ENCODE data around the gene TMEM98.
"Not testable (repeated sequence)": the region's sequence is repeated elsewhere in the genome, so short reads cannot be mapped to it uniquely, and the experiment has no call there.

The TMEM98 gene

DNA sequence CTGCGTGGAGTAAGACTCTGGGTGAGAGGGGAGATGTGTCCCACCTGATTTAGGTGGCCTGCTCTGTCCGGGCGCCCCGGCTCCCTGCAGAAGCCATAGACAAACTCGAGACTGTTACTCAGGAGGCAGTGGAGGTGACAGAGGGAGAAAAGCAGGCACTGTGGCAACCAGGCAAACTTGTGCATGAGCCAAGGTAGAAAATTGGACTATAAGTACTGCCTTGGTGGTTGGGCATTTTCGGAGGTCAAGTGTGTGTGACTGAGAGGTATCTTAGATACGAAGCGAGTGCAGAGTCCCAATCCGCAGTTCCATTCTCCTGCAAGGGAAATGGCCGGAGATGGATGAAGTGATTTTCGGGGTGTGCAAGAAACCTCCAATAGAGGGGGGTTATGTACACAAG lies 36.6 kb downstream of the TMEM98 start:
- Histone ChIP-seq H3K9me3 (ENCODE audit: insufficient read depth, low read depth, low read length) (no peaks in the 10 kb centered on the region), H3K36me3 (ENCODE audit: control insufficient read depth in 1 of 2, insufficient read depth in 2 of 2, low read length in 2 of 2) (no peaks in the 10 kb centered on the region), H2BK120ac (ENCODE audit: insufficient read depth, low read length, poor library complexity) (no peak overlapping the region), H3K79me2 (ENCODE audit: control insufficient read depth, insufficient read depth, low read length, poor library complexity) (no peaks in the 10 kb centered on the region), H3K79me1 (ENCODE audit: low read length) (no peaks in the 10 kb centered on the region), H4K91ac (ENCODE audit: low read depth, low read length) (no peak overlapping the region), H3K14ac (ENCODE audit: low read length) (no peak overlapping the region), H2AFZ (ENCODE audit: insufficient read depth, low read length, poor library complexity) (no peak overlapping the region), H4K12ac (ENCODE audit: low read depth, low read length) (no peak overlapping the region), H2BK5ac (ENCODE audit: low read depth, low read length, poor library complexity) (no peak overlapping the region), H3K4me1 (ENCODE audit: control insufficient read depth in 1 of 2, insufficient read depth in 2 of 2, low read length in 2 of 2) (no peaks in the 10 kb centered on the region), H3K9ac (ENCODE audit: low read length) (no peak overlapping the region), H3K23ac (ENCODE audit: low read length) (no peak overlapping the region), H3K4ac (ENCODE audit: low read depth, low read length) (no peak overlapping the region), H3K27ac (ENCODE audit: low read depth, low read length) (no peak overlapping the region), H3K4me2 (ENCODE audit: low read length) (no peak overlapping the region), H3K4me3 (ENCODE audit: low read depth, low read length) (no peak overlapping the region), H2AK5ac (ENCODE audit: low read length) (no peak overlapping the region), H3K27me3 (ENCODE audit: insufficient read depth, low read length) (no peaks in the 10 kb centered on the region), H3K18ac (ENCODE audit: low read length) (no peak overlapping the region), H4K8ac (ENCODE audit: low read depth, low read length) (no peak overlapping the region), H2BK12ac (ENCODE audit: low read length) (no peak overlapping the region)
- DNase-seq = no peak
- no CpG with 5 or more reads among the region's 11 CpGs for whole genome bisulfite sequencing (ENCODE audit: extremely low coverage, insufficient coverage, insufficient read length)

DNA sequence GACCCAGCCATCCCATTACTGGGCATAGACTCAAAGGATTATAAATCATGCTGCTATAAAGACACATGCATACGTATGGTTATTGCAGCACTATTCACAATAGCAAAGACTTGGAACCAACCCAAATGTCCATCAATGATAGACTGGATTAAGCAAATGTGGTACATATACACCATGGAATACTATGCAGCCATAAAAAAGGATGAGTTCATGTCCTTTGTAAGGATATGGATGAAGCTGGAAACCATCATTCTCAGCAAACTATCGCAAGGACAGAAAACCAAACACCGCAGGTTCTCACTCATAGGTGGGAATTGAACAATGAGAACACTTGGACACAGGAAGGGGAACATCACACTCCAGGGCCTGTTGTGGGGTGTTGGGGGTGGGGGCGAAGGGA lies 41.3 kb downstream of the TMEM98 start:
- H4K8ac ChIP-seq (ENCODE audit: low read depth, low read length); H3K27me3 ChIP-seq (ENCODE audit: insufficient read depth, low read length); H3K14ac ChIP-seq (ENCODE audit: low read length); H2BK120ac ChIP-seq (ENCODE audit: insufficient read depth, low read length, poor library complexity); H3K4me2 ChIP-seq (ENCODE audit: low read length); H3K18ac ChIP-seq (ENCODE audit: low read length); H4K91ac ChIP-seq (ENCODE audit: low read depth, low read length); H2AK5ac ChIP-seq (ENCODE audit: low read length); H3K9ac ChIP-seq (ENCODE audit: low read length); H3K27ac ChIP-seq (ENCODE audit: low read depth, low read length); H3K4ac ChIP-seq (ENCODE audit: low read depth, low read length); H2BK5ac ChIP-seq (ENCODE audit: low read depth, low read length, poor library complexity); H3K23ac ChIP-seq (ENCODE audit: low read length); H4K12ac ChIP-seq (ENCODE audit: low read depth, low read length); H2BK12ac ChIP-seq (ENCODE audit: low read length); H3K79me1 ChIP-seq (ENCODE audit: low read length); H3K4me1 ChIP-seq (ENCODE audit: control insufficient read depth in 1 of 2, insufficient read depth in 2 of 2, low read length in 2 of 2); H2AFZ ChIP-seq (ENCODE audit: insufficient read depth, low read length, poor library complexity); H3K9me3 ChIP-seq (ENCODE audit: insufficient read depth, low read depth, low read length); DNase-seq; H3K36me3 ChIP-seq (ENCODE audit: control insufficient read depth in 1 of 2, insufficient read depth in 2 of 2, low read length in 2 of 2); H3K4me3 ChIP-seq (ENCODE audit: low read depth, low read length); H3K79me2 ChIP-seq (ENCODE audit: control insufficient read depth, insufficient read depth, low read length, poor library complexity): not testable (repeated sequence)
- no CpG with 5 or more reads among the region's 4 CpGs for WGBS (ENCODE audit: extremely low coverage, insufficient coverage, insufficient read length)

DNA sequence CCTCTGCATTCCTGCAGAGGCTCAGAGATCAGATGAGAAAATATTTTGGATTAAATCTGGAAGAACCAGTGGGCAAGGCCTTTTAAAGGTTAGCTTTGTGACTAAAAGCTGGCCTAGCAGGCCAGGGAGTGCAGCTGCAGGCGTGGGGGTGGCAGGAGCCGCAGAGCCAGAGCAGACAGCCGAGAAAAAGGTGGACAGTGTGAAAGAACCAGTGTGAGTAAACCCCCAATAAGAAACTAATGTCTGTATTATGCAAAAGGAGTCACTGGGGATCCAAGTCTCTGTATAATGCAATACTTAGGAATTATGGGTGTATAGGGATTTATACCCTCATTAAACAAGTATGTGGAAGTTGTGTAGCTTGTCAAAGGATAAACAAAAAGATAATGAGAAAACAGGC lies 42.3 kb downstream of the TMEM98 start:
- H3K27me3 ChIP-seq (ENCODE audit: insufficient read depth, low read length) = no peaks in the 10 kb centered on the region
- H3K18ac ChIP-seq (ENCODE audit: low read length) = no peak overlapping the region
- H2BK12ac ChIP-seq (ENCODE audit: low read length) = no peak overlapping the region
- no peaks in the 10 kb centered on the region for H3K79me1 ChIP-seq (ENCODE audit: low read length)
- no peak overlapping the region for H3K9ac ChIP-seq (ENCODE audit: low read length)
- DNase-seq = peak; percentile 54 to 76
- H3K36me3 ChIP-seq (ENCODE audit: control insufficient read depth in 1 of 2, insufficient read depth in 2 of 2, low read length in 2 of 2) = no peaks in the 10 kb centered on the region
- no peak overlapping the region for H3K27ac ChIP-seq (ENCODE audit: low read depth, low read length)
- no peaks in the 10 kb centered on the region for H3K4me1 ChIP-seq (ENCODE audit: control insufficient read depth in 1 of 2, insufficient read depth in 2 of 2, low read length in 2 of 2)
- no CpG with 5 or more reads among the region's 3 CpGs for WGBS (ENCODE audit: extremely low coverage, insufficient coverage, insufficient read length)
- H3K4me3 ChIP-seq (ENCODE audit: low read depth, low read length) = no peak overlapping the region
- H2AFZ ChIP-seq (ENCODE audit: insufficient read depth, low read length, poor library complexity) = no peak overlapping the region
- no peak overlapping the region for H4K12ac ChIP-seq (ENCODE audit: low read depth, low read length)
- H3K23ac ChIP-seq (ENCODE audit: low read length) = no peak overlapping the region
- H3K4ac ChIP-seq (ENCODE audit: low read depth, low read length) = no peak overlapping the region
- no peak overlapping the region for H2BK120ac ChIP-seq (ENCODE audit: insufficient read depth, low read length, poor library complexity)
- H2BK5ac ChIP-seq (ENCODE audit: low read depth, low read length, poor library complexity) = no peak overlapping the region
- no peak overlapping the region for H2AK5ac ChIP-seq (ENCODE audit: low read length)
- H4K8ac ChIP-seq (ENCODE audit: low read depth, low read length) = no peak overlapping the region
- no peaks in the 10 kb centered on the region for H3K9me3 ChIP-seq (ENCODE audit: insufficient read depth, low read depth, low read length)
- no peaks in the 10 kb centered on the region for H3K79me2 ChIP-seq (ENCODE audit: control insufficient read depth, insufficient read depth, low read length, poor library complexity)
- H3K14ac ChIP-seq (ENCODE audit: low read length) = no peak overlapping the region
- no peak overlapping the region for H3K4me2 ChIP-seq (ENCODE audit: low read length)
- H4K91ac ChIP-seq (ENCODE audit: low read depth, low read length) = no peak overlapping the region

DNA sequence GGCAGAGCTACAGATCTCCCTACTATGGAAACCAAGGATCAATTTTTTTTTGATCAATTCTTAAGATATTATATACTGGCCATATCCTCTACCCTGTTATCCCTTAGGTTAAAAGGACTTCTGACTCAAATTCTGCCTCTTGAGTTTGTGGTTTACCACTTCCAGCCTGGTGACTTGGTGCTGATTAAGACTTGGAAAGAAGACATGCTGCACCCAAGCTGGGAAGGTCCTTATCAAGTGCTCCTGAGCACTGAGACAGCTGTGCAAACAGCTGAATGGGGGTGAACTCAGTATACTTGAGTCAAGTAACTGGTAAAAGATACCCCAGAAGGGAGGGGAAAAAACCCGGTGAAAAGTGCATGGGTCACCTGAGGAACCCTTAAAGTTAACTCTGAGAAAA lies 43.2 kb downstream of the TMEM98 start:
- H3K4ac ChIP-seq (ENCODE audit: low read depth, low read length) = no peak overlapping the region
- no peak overlapping the region for H3K27ac ChIP-seq (ENCODE audit: low read depth, low read length)
- no peaks in the 10 kb centered on the region for H3K9me3 ChIP-seq (ENCODE audit: insufficient read depth, low read depth, low read length)
- H4K91ac ChIP-seq (ENCODE audit: low read depth, low read length) = no peak overlapping the region
- H3K27me3 ChIP-seq (ENCODE audit: insufficient read depth, low read length) = no peaks in the 10 kb centered on the region
- H3K4me1 ChIP-seq (ENCODE audit: control insufficient read depth in 1 of 2, insufficient read depth in 2 of 2, low read length in 2 of 2) = no peaks in the 10 kb centered on the region
- no peak overlapping the region for H3K18ac ChIP-seq (ENCODE audit: low read length)
- no peak overlapping the region for H4K8ac ChIP-seq (ENCODE audit: low read depth, low read length)
- DNase-seq = no peak
- H4K12ac ChIP-seq (ENCODE audit: low read depth, low read length) = no peak overlapping the region
- no peak overlapping the region for H2AFZ ChIP-seq (ENCODE audit: insufficient read depth, low read length, poor library complexity)
- no peaks in the 10 kb centered on the region for H3K36me3 ChIP-seq (ENCODE audit: control insufficient read depth in 1 of 2, insufficient read depth in 2 of 2, low read length in 2 of 2)
- no CpG with 5 or more reads among the region's 1 CpG for WGBS (ENCODE audit: extremely low coverage, insufficient coverage, insufficient read length)
- H3K23ac ChIP-seq (ENCODE audit: low read length) = no peak overlapping the region
- no peak overlapping the region for H2AK5ac ChIP-seq (ENCODE audit: low read length)
- H3K79me1 ChIP-seq (ENCODE audit: low read length) = no peaks in the 10 kb centered on the region
- no peak overlapping the region for H3K14ac ChIP-seq (ENCODE audit: low read length)
- no peaks in the 10 kb centered on the region for H3K79me2 ChIP-seq (ENCODE audit: control insufficient read depth, insufficient read depth, low read length, poor library complexity)
- H2BK120ac ChIP-seq (ENCODE audit: insufficient read depth, low read length, poor library complexity) = no peak overlapping the region
- no peak overlapping the region for H3K9ac ChIP-seq (ENCODE audit: low read length)
- H2BK12ac ChIP-seq (ENCODE audit: low read length) = no peak overlapping the region
- H3K4me3 ChIP-seq (ENCODE audit: low read depth, low read length) = no peak overlapping the region
- H2BK5ac ChIP-seq (ENCODE audit: low read depth, low read length, poor library complexity) = no peak overlapping the region
- H3K4me2 ChIP-seq (ENCODE audit: low read length) = no peak overlapping the region
